ENCODE results near the gene CTCFL. TPM values are rescaled to one million over a fixed set of nuclear protein-coding genes. Genes with fewer than 3 reads are reported as not detected.

The CTCFL gene
- total RNA-seq, 1 experiment from 2014 or later = 0.90 TPM

DNA sequence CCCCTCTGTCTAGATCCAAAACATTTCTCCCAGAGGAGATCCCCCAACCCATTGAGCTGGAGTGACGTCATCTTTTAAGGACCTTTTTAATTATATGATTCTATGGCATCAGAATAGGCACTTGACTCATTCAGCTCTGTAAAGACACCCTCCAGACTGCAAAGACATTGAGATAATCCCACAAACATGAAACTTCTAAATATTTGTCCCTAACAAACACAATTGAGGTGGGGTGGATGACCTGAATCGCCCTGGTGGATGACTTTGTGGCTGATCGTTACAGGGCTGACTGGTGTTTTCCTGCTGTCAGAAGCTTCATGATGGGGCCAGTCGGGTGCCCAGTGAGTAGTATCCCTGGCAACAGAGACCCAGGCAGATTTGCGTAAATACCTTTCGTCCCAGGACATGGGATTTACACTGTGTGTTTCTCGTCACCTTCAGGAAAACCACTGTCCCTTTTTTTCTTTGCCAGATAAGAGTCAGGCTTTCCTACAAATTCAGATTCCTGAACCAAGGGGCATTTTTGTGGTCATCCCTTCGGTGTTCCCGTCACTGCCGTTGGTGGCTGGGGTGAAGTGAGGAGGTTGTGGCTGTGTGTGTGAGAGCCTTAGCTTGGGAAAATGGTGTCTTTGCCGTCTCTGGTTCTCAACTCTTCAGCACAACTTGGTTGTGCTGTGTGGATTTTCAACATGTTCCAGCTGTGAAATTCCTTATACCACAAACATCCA is 30.7 kb upstream of the CTCFL start:
- CTCF ChIA-PET = no interaction called here
- POLR2A ChIA-PET (ENCODE audit: low non-redundant PET) = no interaction called here
- no peak for DNase-seq (ENCODE audit: low spot score)
- Histone ChIP-seq H3K9me3 (ENCODE audit: low read depth, low read length, poor library complexity, severe bottlenecking) (no peaks in the 10 kb centered on the region), H3K4me1 (ENCODE audit: insufficient read depth, low read length, poor library complexity, severe bottlenecking) (no peaks in the 10 kb centered on the region), H3K36me3 (ENCODE audit: insufficient read depth, low read length, poor library complexity, severe bottlenecking) (no peaks in the 10 kb centered on the region), H3K4me3 (ENCODE audit: low read depth, low read length, poor library complexity, severe bottlenecking) (no peak overlapping the region), H3K27me3 (replicated peaks; ENCODE audit: insufficient read depth, low read depth, low read length, poor library complexity) (no peaks in the 10 kb centered on the region), H3K27ac (ENCODE audit: low read depth, low read length, poor library complexity, severe bottlenecking) (no peak overlapping the region)
- intact Hi-C loops (cut with micrococcal nuclease; ENCODE audit: unreplicated experiment) = no loop called here
- BruUV-seq (replicated peaks) = no TSS peak
- no peak for TF ChIP-seq EZH2 (IDR thresholded peaks at IDR 0.05; ENCODE audit: borderline replicate concordance, low read depth, low read length, poor library complexity, severe bottlenecking)
- TF ChIP-seq, protein P1, sequence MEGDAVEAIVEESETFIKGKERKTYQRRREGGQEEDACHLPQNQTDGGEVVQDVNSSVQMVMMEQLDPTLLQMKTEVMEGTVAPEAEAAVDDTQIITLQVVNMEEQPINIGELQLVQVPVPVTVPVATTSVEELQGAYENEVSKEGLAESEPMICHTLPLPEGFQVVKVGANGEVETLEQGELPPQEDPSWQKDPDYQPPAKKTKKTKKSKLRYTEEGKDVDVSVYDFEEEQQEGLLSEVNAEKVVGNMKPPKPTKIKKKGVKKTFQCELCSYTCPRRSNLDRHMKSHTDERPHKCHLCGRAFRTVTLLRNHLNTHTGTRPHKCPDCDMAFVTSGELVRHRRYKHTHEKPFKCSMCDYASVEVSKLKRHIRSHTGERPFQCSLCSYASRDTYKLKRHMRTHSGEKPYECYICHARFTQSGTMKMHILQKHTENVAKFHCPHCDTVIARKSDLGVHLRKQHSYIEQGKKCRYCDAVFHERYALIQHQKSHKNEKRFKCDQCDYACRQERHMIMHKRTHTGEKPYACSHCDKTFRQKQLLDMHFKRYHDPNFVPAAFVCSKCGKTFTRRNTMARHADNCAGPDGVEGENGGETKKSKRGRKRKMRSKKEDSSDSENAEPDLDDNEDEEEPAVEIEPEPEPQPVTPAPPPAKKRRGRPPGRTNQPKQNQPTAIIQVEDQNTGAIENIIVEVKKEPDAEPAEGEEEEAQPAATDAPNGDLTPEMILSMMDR (conservative IDR thresholded peaks at IDR 0.05; ENCODE audit: low read depth, low read length) = no peak

DNA sequence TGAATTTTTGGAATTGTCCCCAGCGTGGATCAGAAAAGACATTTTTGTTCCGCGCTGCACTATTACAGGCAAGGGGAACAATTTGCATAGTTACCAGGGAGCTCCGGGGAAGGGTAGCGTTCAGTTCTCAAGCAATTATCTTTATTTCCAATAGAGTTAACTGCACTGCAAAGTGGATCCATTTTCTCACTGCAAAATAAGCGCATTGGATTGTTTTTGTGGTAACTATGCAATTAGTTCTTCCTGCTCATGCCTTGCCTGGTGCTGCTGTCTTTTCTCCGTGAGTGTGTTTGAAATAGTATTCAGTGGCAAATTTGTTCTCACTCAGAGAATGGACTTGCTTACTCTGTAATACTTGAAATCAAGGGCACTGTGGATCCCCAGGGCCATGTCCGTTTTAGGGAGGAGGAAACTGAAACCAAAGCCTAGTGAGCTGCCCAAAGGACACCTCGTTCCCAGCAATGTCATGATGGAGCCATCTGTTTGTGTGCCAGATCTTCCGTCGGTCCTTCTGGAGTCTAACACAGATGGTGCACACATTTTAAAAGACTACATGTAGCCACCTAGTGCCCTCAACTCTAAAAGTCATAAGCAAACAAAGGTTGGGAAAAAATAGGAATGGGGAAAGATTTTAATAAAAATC is 28.6 kb upstream of the CTCFL start:
- no peaks in the 10 kb centered on the region for H3K36me3 ChIP-seq (ENCODE audit: insufficient read depth, low read length, poor library complexity, severe bottlenecking)
- CTCF ChIA-PET = no interaction called here
- no peak for DNase-seq (ENCODE audit: low spot score)
- H3K9me3 ChIP-seq (ENCODE audit: low read depth, low read length, poor library complexity, severe bottlenecking) = no peaks in the 10 kb centered on the region
- intact Hi-C loops (cut with micrococcal nuclease; ENCODE audit: unreplicated experiment) = no loop called here
- H3K4me3 ChIP-seq (ENCODE audit: low read depth, low read length, poor library complexity, severe bottlenecking) = no peak overlapping the region
- no peaks in the 10 kb centered on the region for H3K27me3 ChIP-seq (replicated peaks; ENCODE audit: insufficient read depth, low read depth, low read length, poor library complexity)
- no peak for TF ChIP-seq EZH2 (IDR thresholded peaks at IDR 0.05; ENCODE audit: borderline replicate concordance, low read depth, low read length, poor library complexity, severe bottlenecking)
- TF ChIP-seq, protein P1 (conservative IDR thresholded peaks at IDR 0.05; ENCODE audit: low read depth, low read length) = no peak
- no TSS peak for BruUV-seq (replicated peaks)
- no peaks in the 10 kb centered on the region for H3K4me1 ChIP-seq (ENCODE audit: insufficient read depth, low read length, poor library complexity, severe bottlenecking)
- POLR2A ChIA-PET (ENCODE audit: low non-redundant PET) = no interaction called here
- no peak overlapping the region for H3K27ac ChIP-seq (ENCODE audit: low read depth, low read length, poor library complexity, severe bottlenecking)

DNA sequence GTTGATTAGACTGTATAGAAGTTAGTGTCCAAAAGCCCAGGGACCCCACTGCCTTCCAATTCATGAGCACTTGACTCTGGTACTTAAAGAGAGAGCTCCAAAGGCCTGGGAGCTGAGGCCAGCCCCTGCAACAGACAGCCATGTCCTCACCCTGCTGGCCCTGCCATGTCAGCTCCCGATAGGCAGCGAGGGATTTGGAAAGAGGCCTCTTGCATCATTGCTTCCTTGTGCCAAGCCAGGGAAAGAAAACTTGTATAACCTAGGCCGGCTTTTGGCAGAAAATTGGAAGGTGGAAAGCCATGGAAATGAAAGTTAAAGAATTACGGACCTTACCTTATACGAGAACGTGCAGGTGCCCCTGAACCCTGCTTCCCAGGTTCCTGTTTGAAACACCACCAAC is 27.5 kb upstream of the CTCFL start:
- H3K27me3 ChIP-seq (replicated peaks; ENCODE audit: insufficient read depth, low read depth, low read length, poor library complexity) = no peaks in the 10 kb centered on the region

More for the DNA sequence above, 27.5 kb upstream of the CTCFL start:
- no TSS peak for BruUV-seq (replicated peaks)
- no peak overlapping the region for H3K4me3 ChIP-seq (ENCODE audit: low read depth, low read length, poor library complexity, severe bottlenecking)
- H3K36me3 ChIP-seq (ENCODE audit: insufficient read depth, low read length, poor library complexity, severe bottlenecking) = no peaks in the 10 kb centered on the region
- intact Hi-C loops (cut with micrococcal nuclease; ENCODE audit: unreplicated experiment) = no loop called here
- H3K4me1 ChIP-seq (ENCODE audit: insufficient read depth, low read length, poor library complexity, severe bottlenecking) = no peaks in the 10 kb centered on the region
- CTCF ChIA-PET = no interaction called here
- DNase-seq (ENCODE audit: low spot score) = no peak
- H3K27ac ChIP-seq (ENCODE audit: low read depth, low read length, poor library complexity, severe bottlenecking) = no peak overlapping the region
- no peaks in the 10 kb centered on the region for H3K9me3 ChIP-seq (ENCODE audit: low read depth, low read length, poor library complexity, severe bottlenecking)
- POLR2A ChIA-PET (ENCODE audit: low non-redundant PET) = no interaction called here
- TF ChIP-seq, protein P1 (conservative IDR thresholded peaks at IDR 0.05; ENCODE audit: low read depth, low read length) = no peak
- no peak for TF ChIP-seq EZH2 (IDR thresholded peaks at IDR 0.05; ENCODE audit: borderline replicate concordance, low read depth, low read length, poor library complexity, severe bottlenecking)

Data from A673 (cell line).